BE2C (cell line): ENCODE data around the gene CPXM2.

ENCODE experiments used
- DNase-seq: peaks from one replicate; pipeline ENCODE4 v3.0.0-alpha.2; 2020
- H3K27me3 ChIP-seq: fragments of 250-450 bp; sonication (Bioruptor Pico); 2 replicates; pipeline ENCODE4 v1.5.1; 2020; ENCODE audit warnings: mild to moderate bottlenecking
- H3K36me3 ChIP-seq: fragments of 250-450 bp; sonication (Bioruptor Pico); 2 replicates; pipeline ENCODE4 v1.5.1; 2020; ENCODE audit warnings: mild to moderate bottlenecking
- H3K4me1 ChIP-seq: fragments of 250-450 bp; sonication (Bioruptor Pico); 2 replicates; pipeline ENCODE4 v1.5.1; 2020
- H3K4me3 ChIP-seq: 2 replicates; pipeline ENCODE4 v1.5.1; 2011; ENCODE audit warnings: low read depth, low read length
- H3K9me3 ChIP-seq: fragments of 250-450 bp; sonication (Bioruptor Pico); 2 replicates; pipeline ENCODE4 v1.5.1; 2020
- CTCF ChIP-seq: IDR thresholded peaks from 2 replicates; pipeline ENCODE4 v1.5.1; 2012; ENCODE audit warnings: mild to moderate bottlenecking, low read depth, low read length

The CPXM2 gene

GRCh38 chr10:123852411-123852951, 39.1 kb downstream of the CPXM2 start:
- no peaks in the 10 kb centered on the region for H3K9me3 ChIP-seq
- H3K4me3 ChIP-seq = no peak overlapping the region
- H3K4me1 ChIP-seq = no peaks in the 10 kb centered on the region
- no peaks in the 10 kb centered on the region for H3K36me3 ChIP-seq
- H3K27me3 ChIP-seq = no peaks in the 10 kb centered on the region
- DNase-seq = no peak
- no peak for TF ChIP-seq CTCF

GRCh38 chr10:123848564-123849457, 42.8 kb downstream of the CPXM2 start:
- Histone ChIP-seq H3K27me3 (no peaks in the 10 kb centered on the region), H3K9me3 (no peaks in the 10 kb centered on the region), H3K4me3 (no peak overlapping the region), H3K4me1 (no peaks in the 10 kb centered on the region; the same call in 1 of the 2 replicates), H3K36me3 (no peaks in the 10 kb centered on the region)
- no peak for TF ChIP-seq CTCF
- no peak for DNase-seq

- no peaks in the 10 kb centered on the region for H3K9me3 ChIP-seq
- DNase-seq = no peak
- H3K36me3 ChIP-seq = no peaks in the 10 kb centered on the region
- no peaks in the 10 kb centered on the region; the same call in 1 of the 2 replicates for H3K4me1 ChIP-seq
- no peak overlapping the region for H3K4me3 ChIP-seq
- TF ChIP-seq CTCF = no peak
- no peaks in the 10 kb centered on the region for H3K27me3 ChIP-seq
These were observed 43.7 kb downstream of the CPXM2 start for GRCh38 chr10:123847686-123848432.

GRCh38 chr10:123843835-123844234, 47.8 kb downstream of the CPXM2 start:
- Histone ChIP-seq H3K4me1 (no peaks in the 10 kb centered on the region; the same call in 1 of the 2 replicates), H3K27me3 (no peaks in the 10 kb centered on the region), H3K36me3 (no peaks in the 10 kb centered on the region), H3K9me3 (no peaks in the 10 kb centered on the region), H3K4me3 (no peak overlapping the region)
- no peak for DNase-seq
- TF ChIP-seq CTCF = no peak

GRCh38 chr10:123842692-123843385, 48.8 kb downstream of the CPXM2 start:
- no peaks in the 10 kb centered on the region for H3K36me3 ChIP-seq
- H3K9me3 ChIP-seq = no peaks in the 10 kb centered on the region
- no peak for TF ChIP-seq CTCF
- no peak overlapping the region for H3K4me3 ChIP-seq
- H3K27me3 ChIP-seq = no peaks in the 10 kb centered on the region
- no peak for DNase-seq
- no peaks in the 10 kb centered on the region; the same call in 1 of the 2 replicates for H3K4me1 ChIP-seq
